B cell (primary cell): ENCODE measurements around the gene ADGRD1. TPM values are rescaled to one million over a fixed set of nuclear protein-coding genes. Genes with fewer than 3 reads are reported as not detected.

ENCODE experiments used
- ATAC-seq: fragments of 200-7000 bp; cut with Tn5 transposase; one replicate; pipeline ENCODE4 v1.10.0; 2021; ENCODE audit warnings: low read depth, mild to moderate bottlenecking, moderate number of reproducible peaks, moderate library complexity
- CTCF ChIA-PET: fragments of 350-600 bp; sonication (Branson Sonifier 250); formaldehyde crosslinking; loops from one replicate; lab custom pipeline; 2021; ENCODE audit warnings: antibody characterized with exemption, inconsistent platforms; lab: Charles Lee
- POLR2A ChIA-PET: fragments of 350-600 bp; sonication (Branson Sonifier 250); formaldehyde crosslinking; loops from one replicate; lab custom pipeline; 2021; ENCODE audit warnings: antibody characterized with exemption; lab: Charles Lee
- DNase-seq: peaks from one replicate; pipeline ENCODE4 v3.0.0; 2013
- H2AFZ ChIP-seq: 2 replicates; pipeline ENCODE4 v1.6.1; 2012; ENCODE audit warnings: mild to moderate bottlenecking, low read depth, low read length; ENCODE audit not compliant: insufficient read depth, poor library complexity, severe bottlenecking
- H3K27ac ChIP-seq, 2 donors: 1 replicate in 1 of 2; 2 replicates in 1 of 2; pipeline ENCODE4 v1.5.1; 2012 to 2013; ENCODE audit warnings: low read length in 2 of 2, mild to moderate bottlenecking in 2 of 2, moderate library complexity in 1 of 2
- H3K27me3 ChIP-seq, 4 experiments: fragments of 200-600 bp in 1 of 4; sonication (generic) in 1 of 4; replicated peaks in 1 of 4; 1 replicate in 2 of 4; 2 replicates in 2 of 4; pipeline versions ENCODE4 v1.6.1 to v1.7.0; 2013 to 2016; ENCODE audit warnings: low read length in 3 of 4, mild to moderate bottlenecking in 2 of 4, mixed read lengths in 1 of 4, moderate library complexity in 1 of 4; ENCODE audit not compliant: insufficient read depth in 4 of 4, control insufficient read depth in 3 of 4; ENCODE audit errors: control extremely low read depth in 1 of 4
- H3K36me3 ChIP-seq, 2 experiments: replicated peaks in 1 of 2; 1 replicate in 1 of 2; 2 replicates in 1 of 2; pipeline versions ENCODE4 v1.6.1 to v1.7.1; 2013; ENCODE audit warnings: low read length in 1 of 2; ENCODE audit not compliant: insufficient read depth in 2 of 2, control insufficient read depth in 1 of 2; ENCODE audit errors: control extremely low read depth in 1 of 2, extremely low read depth in 1 of 2
- H3K4me1 ChIP-seq, 2 donors: fragments of 200-600 bp in 1 of 2; sonication (generic) in 1 of 2; 1 replicate in 1 of 2; 2 replicates in 1 of 2; pipeline versions ENCODE4 v1.5.1 to v1.6.1; 2013 to 2017; ENCODE audit warnings: low read length in 2 of 2; ENCODE audit not compliant: control insufficient read depth in 2 of 2, insufficient read depth in 2 of 2
- H3K4me2 ChIP-seq: replicated peaks from 2 replicates; pipeline ENCODE3; 2012; ENCODE audit warnings: mild to moderate bottlenecking, low read depth, low read length; ENCODE audit not compliant: poor library complexity, severe bottlenecking
- H3K4me3 ChIP-seq, 5 experiments: fragments of 200-600 bp in 1 of 5; sonication (generic) in 1 of 5; 1 replicate in 3 of 5; 2 replicates in 2 of 5; pipeline versions ENCODE4 v1.5.1 to v1.7.0; 2011 to 2016; ENCODE audit warnings: low read length in 4 of 5, mild to moderate bottlenecking in 4 of 5, low read depth in 2 of 5, control low read depth in 1 of 5, moderate library complexity in 1 of 5; ENCODE audit not compliant: insufficient read depth in 1 of 5; ENCODE audit errors: control extremely low read depth in 1 of 5, extremely low read depth in 1 of 5
- H3K79me2 ChIP-seq: fragments of 200-600 bp; sonication (generic); one replicate; pipeline ENCODE4 v1.6.0; 2016; ENCODE audit warnings: low read length; ENCODE audit not compliant: control insufficient read depth, insufficient read depth
- H3K9ac ChIP-seq: fragments of 200-600 bp; sonication (generic); 2 replicates; pipeline ENCODE4 v1.6.1; 2017; ENCODE audit warnings: mild to moderate bottlenecking, low read length, moderate library complexity
- H3K9me3 ChIP-seq, 3 donors: one replicate each; pipeline versions ENCODE4 v1.6.1 to v1.7.1; 2013; ENCODE audit warnings: low read length in 2 of 3; ENCODE audit not compliant: control insufficient read depth in 2 of 3, insufficient read depth in 1 of 3; ENCODE audit errors: control extremely low read depth in 1 of 3
- H4K20me1 ChIP-seq: 2 replicates; pipeline ENCODE4 v1.6.0; 2012; ENCODE audit warnings: mild to moderate bottlenecking, low read length; ENCODE audit not compliant: insufficient read depth, control insufficient read depth, poor library complexity, severe bottlenecking
- H3K27ac Mint-ChIP-seq: one replicate; pipeline ENCODE4 v1.8.0; 2021; ENCODE audit warnings: mixed read lengths
- H3K27me3 Mint-ChIP-seq: one replicate; pipeline ENCODE4 v1.8.0; 2021; ENCODE audit warnings: mixed read lengths
- H3K4me1 Mint-ChIP-seq: one replicate; pipeline ENCODE4 v1.8.0; 2021; ENCODE audit warnings: mixed read lengths
- H3K4me3 Mint-ChIP-seq: one replicate; pipeline ENCODE4 v1.8.0; 2021; ENCODE audit warnings: mixed read lengths
- H3K9me3 Mint-ChIP-seq: one replicate; pipeline ENCODE4 v1.8.0; 2022; ENCODE audit warnings: mixed read lengths; ENCODE audit not compliant: insufficient read depth
- CTCF ChIP-seq: fragments of 200-600 bp; IDR thresholded peaks from one replicate; pipeline ENCODE4 v1.8.0; 2022; ENCODE audit warnings: antibody characterized with exemption, mild to moderate bottlenecking
- EZH2 ChIP-seq: IDR thresholded peaks from 2 replicates; pipeline ENCODE4 v1.6.1; 2012; ENCODE audit warnings: borderline replicate concordance, low read depth, mild to moderate bottlenecking, moderate library complexity, low read length; ENCODE audit not compliant: insufficient read depth, poor library complexity, severe bottlenecking
- WGBS: methylation state at CpG from one replicate; pipeline ENCODE4 v1.1.5; 2013; ENCODE audit warnings: missing lambda C conversion rate; ENCODE audit not compliant: insufficient coverage; 5-methylcytosine and 5-hydroxymethylcytosine counted together
- intact Hi-C: fragments of 100-400 bp; cut with micrococcal nuclease; formaldehyde crosslinking; loops from one replicate; pipeline ENCODE4 v1.10.0; 2022
- polyA plus RNA-seq: library from polyadenylated mRNA; depleted of rRNA; stranded (reverse); fragments of >200 nt; gene quantifications from 2 replicates; pipeline ENCODE4 v1.2.3, GENCODE V29; 2012
- total RNA-seq, 2 donors: library from RNA; stranded (reverse); fragments of 120-200 nt in 1 of 2; gene quantifications; 1 replicate in 1 of 2; 2 replicates in 1 of 2; pipeline versions ENCODE4 v1.2.3 to v1.2.4, GENCODE V29; 2013 to 2022

ADGRD1 gene
- total and polyA plus RNA-seq, 2 donors (not counting 1 experiment from before 2014, with no cell fraction given), result 1.1 to 2.2 TPM

GRCh38 chr12:131101006-131101405 is 147.3 kb downstream of the ADGRD1 start:
- Mint-ChIP-seq H3K27ac (no peak overlapping the region), H3K4me1 (peaks cover 16% of the 10 kb centered on the region), H3K27me3 (peaks cover 4% of the 10 kb centered on the region), H3K4me3 (no peak overlapping the region), H3K9me3 (no peaks in the 10 kb centered on the region)
- Histone ChIP-seq H3K27ac (no peak overlapping the region), H3K4me3 (no peak overlapping the region), H4K20me1 (no peaks in the 10 kb centered on the region), H2AFZ (no peak overlapping the region), H3K4me2 (no peak overlapping the region), H3K36me3 (no peaks in the 10 kb centered on the region), H3K27me3 (no peaks in the 10 kb centered on the region), H3K79me2 (no peaks in the 10 kb centered on the region), H3K9ac (no peak overlapping the region), H3K9me3 (peaks cover 0 to 5% (median 0%) of the 10 kb centered on the region in 3 donors), H3K4me1 (peaks cover 14 to 45% of the 10 kb centered on the region in 2 donors)
- TF ChIP-seq EZH2, result no peak
- no peak for TF ChIP-seq CTCF
- intact Hi-C loops, result no loop called here
- DNase-seq (no peak), ATAC-seq (no peak)
- POLR2A ChIA-PET, result no interaction called here
- 100% methylated on average over 4 of the region's 4 CpGs for WGBS
- CTCF ChIA-PET, result interaction anchor here (0.7 to 1.4 kb wide), 3 partner anchors 12 to 231 kb away, joined by 3 to 4 read pairs (median 3); no protein-coding TSS in a partner anchor

- POLR2A ChIA-PET, result no interaction called here
- intact Hi-C loops, result no loop called here
- no peak overlapping the region for H3K27ac ChIP-seq
- Mint-ChIP-seq H3K9me3 (no peaks in the 10 kb centered on the region), H3K27ac (no peak overlapping the region), H3K27me3 (peaks cover 4% of the 10 kb centered on the region), H3K4me1 (peaks cover 17% of the 10 kb centered on the region), H3K4me3 (peak overlapping the region; percentile 9)
- no peaks in the 10 kb centered on the region for H3K36me3 ChIP-seq
- 63% methylated on average over 10 of the region's 13 CpGs for WGBS
- H3K79me2 ChIP-seq, result no peaks in the 10 kb centered on the region
- peaks cover 14 to 47% of the 10 kb centered on the region in 2 donors for H3K4me1 ChIP-seq
- H2AFZ ChIP-seq, result no peak overlapping the region
- no peaks in the 10 kb centered on the region for H3K27me3 ChIP-seq
- no peaks in the 10 kb centered on the region for H4K20me1 ChIP-seq
- no peak for TF ChIP-seq EZH2
- TF ChIP-seq CTCF, result no peak
- peak overlapping the region; percentile 12 for H3K4me2 ChIP-seq
- ATAC-seq (peak; percentile 14), DNase-seq (peak; percentile 35)
- CTCF ChIA-PET, result interaction anchor here (0.6 to 1.4 kb wide), 5 partner anchors 11 to 349 kb away, joined by 3 to 4 read pairs (median 3); no protein-coding TSS in a partner anchor
- no peak overlapping the region for H3K9ac ChIP-seq
- no peak overlapping the region for H3K4me3 ChIP-seq
- peaks cover 0 to 5% (median 0%) of the 10 kb centered on the region in 3 donors for H3K9me3 ChIP-seq
These were observed 148.2 kb downstream of the ADGRD1 start for GRCh38 chr12:131101703-131102492.
